Measurements from ENCODE around the gene COL19A1.

The COL19A1 gene

DNA sequence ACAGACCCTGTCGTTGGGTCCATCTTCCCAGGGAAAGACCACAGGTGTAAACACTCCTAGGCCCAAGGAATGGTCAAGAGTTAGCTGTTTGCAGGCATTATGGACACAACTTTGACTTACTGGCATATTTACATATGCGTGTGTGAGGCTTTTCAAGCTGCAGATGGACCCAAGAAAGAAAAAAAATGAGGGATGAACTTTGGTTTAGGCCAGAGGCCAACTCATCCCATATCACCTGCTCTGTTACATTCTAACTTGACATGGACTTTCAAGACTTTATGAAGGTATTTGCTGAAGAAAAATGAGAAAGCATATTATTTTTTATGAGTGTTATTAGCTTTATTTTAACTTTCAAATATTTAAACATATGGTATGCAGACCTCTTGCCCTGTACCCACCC, 6.9 kb downstream of the COL19A1 start:
- DNase-seq (ENCODE audit: low read depth): no peak
- no peak overlapping the region for H3K4me3 ChIP-seq (ENCODE audit: low read depth, low read length)
- TF ChIP-seq MYC (IDR thresholded peaks at IDR 0.05; ENCODE audit: low read depth, low read length) (no peak), POLR2A (IDR thresholded peaks at IDR 0.05; ENCODE audit: extremely low read depth, insufficient read length) (no peak)
- TF ChIP-seq, protein P1, sequence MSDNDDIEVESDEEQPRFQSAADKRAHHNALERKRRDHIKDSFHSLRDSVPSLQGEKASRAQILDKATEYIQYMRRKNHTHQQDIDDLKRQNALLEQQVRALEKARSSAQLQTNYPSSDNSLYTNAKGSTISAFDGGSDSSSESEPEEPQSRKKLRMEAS (IDR thresholded peaks at IDR 0.05; ENCODE audit: low read depth, low read length): no peak
- TF ChIP-seq, protein P2, sequence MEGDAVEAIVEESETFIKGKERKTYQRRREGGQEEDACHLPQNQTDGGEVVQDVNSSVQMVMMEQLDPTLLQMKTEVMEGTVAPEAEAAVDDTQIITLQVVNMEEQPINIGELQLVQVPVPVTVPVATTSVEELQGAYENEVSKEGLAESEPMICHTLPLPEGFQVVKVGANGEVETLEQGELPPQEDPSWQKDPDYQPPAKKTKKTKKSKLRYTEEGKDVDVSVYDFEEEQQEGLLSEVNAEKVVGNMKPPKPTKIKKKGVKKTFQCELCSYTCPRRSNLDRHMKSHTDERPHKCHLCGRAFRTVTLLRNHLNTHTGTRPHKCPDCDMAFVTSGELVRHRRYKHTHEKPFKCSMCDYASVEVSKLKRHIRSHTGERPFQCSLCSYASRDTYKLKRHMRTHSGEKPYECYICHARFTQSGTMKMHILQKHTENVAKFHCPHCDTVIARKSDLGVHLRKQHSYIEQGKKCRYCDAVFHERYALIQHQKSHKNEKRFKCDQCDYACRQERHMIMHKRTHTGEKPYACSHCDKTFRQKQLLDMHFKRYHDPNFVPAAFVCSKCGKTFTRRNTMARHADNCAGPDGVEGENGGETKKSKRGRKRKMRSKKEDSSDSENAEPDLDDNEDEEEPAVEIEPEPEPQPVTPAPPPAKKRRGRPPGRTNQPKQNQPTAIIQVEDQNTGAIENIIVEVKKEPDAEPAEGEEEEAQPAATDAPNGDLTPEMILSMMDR (IDR thresholded peaks at IDR 0.05; ENCODE audit: low read depth, low read length): no peak

DNA sequence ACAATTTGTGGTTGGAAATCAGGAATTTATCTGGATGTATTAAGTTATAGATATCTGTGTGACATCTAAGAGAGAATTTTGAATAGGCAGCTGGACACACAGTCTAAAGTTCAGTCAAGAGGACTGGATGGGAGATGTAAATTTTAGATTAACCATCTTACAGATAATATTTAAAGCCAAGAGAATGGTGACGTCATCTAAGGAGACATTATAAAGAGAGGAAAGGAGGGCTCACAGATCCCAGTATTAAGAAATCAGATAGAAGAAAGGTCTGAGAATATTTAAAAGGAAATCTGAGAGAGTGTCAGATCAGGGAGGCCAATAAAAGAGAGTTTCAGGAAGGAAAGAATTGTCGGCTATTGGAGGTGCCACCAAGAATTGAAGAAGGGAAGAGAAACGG, 9.4 kb downstream of the COL19A1 start:
- TF ChIP-seq POLR2A (IDR thresholded peaks at IDR 0.05; ENCODE audit: extremely low read depth, insufficient read length): no peak
- TF ChIP-seq, protein P1 (IDR thresholded peaks at IDR 0.05; ENCODE audit: low read depth, low read length): no peak
- no peak overlapping the region for H3K4me3 ChIP-seq (ENCODE audit: low read depth, low read length)
- no peak for DNase-seq (ENCODE audit: low read depth)

DNA sequence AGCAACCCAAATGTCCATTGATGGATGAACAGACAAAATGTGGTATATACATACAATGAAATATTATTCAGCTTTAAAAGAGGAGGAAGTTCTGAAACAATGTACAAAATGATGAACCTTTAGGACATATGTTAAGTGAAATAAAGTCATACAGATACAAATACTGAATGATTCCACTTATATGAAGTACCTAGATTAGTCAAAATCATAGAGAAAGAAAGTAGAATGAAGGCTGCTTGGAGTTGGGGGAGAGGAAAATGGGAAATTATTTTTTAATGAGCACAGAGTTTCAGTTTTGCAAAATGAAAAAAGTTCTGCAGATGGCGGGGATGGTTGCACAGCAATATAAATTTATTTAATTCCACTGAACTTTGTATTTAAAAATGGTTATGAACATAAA, 12.4 kb downstream of the COL19A1 start:
- no peak for DNase-seq (ENCODE audit: low read depth)
- H3K4me3 ChIP-seq (ENCODE audit: low read depth, low read length): no peak overlapping the region
- TF ChIP-seq, protein P2 (IDR thresholded peaks at IDR 0.05; ENCODE audit: low read depth, low read length): no peak
- TF ChIP-seq, protein P1 (IDR thresholded peaks at IDR 0.05; ENCODE audit: low read depth, low read length): no peak
- no peak for TF ChIP-seq MYC (IDR thresholded peaks at IDR 0.05; ENCODE audit: low read depth, low read length)
- TF ChIP-seq POLR2A (IDR thresholded peaks at IDR 0.05; ENCODE audit: extremely low read depth, insufficient read length): no peak

DNA sequence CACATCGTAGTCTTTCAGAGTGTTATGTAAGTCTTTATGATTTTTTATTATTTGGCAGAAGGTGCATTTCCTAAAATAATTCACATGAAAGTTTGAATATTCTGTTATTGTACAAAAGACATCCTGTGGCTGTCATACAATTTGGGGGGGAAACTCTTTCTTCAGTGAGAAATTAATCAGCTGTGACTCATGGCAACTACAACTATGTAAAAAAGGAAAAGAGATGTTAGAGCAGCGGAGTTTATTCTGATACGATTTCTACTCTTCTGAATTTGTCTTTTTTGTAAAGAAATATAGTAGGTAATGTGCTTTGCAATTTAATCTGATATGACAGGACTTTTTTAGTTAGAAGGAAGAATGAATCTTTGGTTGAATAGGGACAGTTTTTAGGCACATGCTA, 14.2 kb downstream of the COL19A1 start:
- DNase-seq (ENCODE audit: low read depth): no peak
- no peak overlapping the region for H3K4me3 ChIP-seq (ENCODE audit: low read depth, low read length)
- TF ChIP-seq, protein P2 (IDR thresholded peaks at IDR 0.05; ENCODE audit: low read depth, low read length): no peak
- TF ChIP-seq, protein P1 (IDR thresholded peaks at IDR 0.05; ENCODE audit: low read depth, low read length): no peak

DNA sequence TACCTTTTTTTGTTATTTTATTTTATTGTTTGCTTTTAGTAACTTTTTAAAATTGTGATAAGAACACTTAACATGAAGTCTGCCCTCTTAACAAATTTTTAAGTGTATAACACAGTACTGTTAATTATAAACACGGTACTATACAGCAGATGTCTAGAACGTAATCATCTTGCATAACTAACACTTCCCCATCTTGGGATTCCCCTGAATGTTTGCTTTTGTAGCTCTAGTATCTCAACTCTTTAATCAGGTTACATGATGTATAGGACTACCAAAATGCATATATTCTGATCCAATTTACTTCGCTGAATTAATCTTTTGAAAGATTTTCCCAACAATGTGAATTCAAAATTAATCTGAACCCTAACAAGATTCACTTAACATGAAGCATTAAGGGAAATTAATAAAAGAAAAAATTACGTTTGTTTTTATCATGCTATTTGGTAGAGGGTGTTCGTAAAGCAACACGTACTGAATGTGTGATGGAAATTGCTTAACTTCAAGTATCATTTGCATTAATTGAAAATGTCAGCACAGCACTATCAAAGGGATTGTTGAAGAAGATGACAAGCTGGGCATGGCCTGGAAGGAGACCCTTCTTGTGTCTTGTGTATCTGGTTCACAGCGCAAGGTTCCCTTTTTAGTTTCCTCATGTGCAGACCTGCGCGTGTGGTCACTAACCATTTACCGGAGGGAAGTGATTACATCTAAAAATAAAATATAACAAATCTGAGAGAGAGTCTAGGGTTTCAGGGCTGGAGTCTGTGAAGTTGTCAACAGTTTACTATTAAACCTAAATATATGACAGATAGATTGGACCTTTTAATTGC, 15.2 kb downstream of the COL19A1 start:
- no peak for TF ChIP-seq MYC (IDR thresholded peaks at IDR 0.05; ENCODE audit: low read depth, low read length)
- TF ChIP-seq, protein P2 (IDR thresholded peaks at IDR 0.05; ENCODE audit: low read depth, low read length): no peak
- TF ChIP-seq POLR2A (IDR thresholded peaks at IDR 0.05; ENCODE audit: extremely low read depth, insufficient read length): no peak
- TF ChIP-seq, protein P1 (IDR thresholded peaks at IDR 0.05; ENCODE audit: low read depth, low read length): no peak
- peak; percentile 20 for DNase-seq (ENCODE audit: low read depth)
- no peak overlapping the region for H3K4me3 ChIP-seq (ENCODE audit: low read depth, low read length)

DNA sequence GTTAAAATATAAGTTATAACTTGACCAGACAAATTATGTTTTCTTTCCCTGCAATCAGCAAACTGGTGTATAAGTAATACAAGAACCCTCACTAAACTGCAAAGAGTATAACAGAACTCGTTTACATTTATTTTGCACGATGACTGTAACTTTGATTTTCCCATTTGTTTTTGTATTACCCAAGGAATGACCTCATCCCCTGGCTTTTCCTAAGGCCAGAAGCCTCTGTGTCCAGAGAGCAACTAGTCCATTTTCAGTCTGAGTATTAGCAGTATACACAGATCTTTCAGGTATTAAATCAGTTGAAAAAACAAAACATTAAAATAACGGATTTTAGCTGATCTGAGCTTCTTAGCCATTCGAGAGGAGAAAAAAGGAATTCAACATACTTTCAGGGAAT, 17.2 kb downstream of the COL19A1 start:
- DNase-seq (ENCODE audit: low read depth): no peak
- TF ChIP-seq POLR2A (IDR thresholded peaks at IDR 0.05; ENCODE audit: extremely low read depth, insufficient read length): no peak
- TF ChIP-seq, protein P1 (IDR thresholded peaks at IDR 0.05; ENCODE audit: low read depth, low read length): no peak
- TF ChIP-seq MYC (IDR thresholded peaks at IDR 0.05; ENCODE audit: low read depth, low read length): no peak
- TF ChIP-seq, protein P2 (IDR thresholded peaks at IDR 0.05; ENCODE audit: low read depth, low read length): no peak
- H3K4me3 ChIP-seq (ENCODE audit: low read depth, low read length): no peak overlapping the region
